A673 (cell line): ENCODE results near the gene ACKR1. TPM values are rescaled to one million over a fixed set of nuclear protein-coding genes. Genes with fewer than 3 reads are reported as not detected.

ENCODE experiments used
- BruUV-seq: library from RNA; stranded (reverse); fragments of 400-500 nt; replicated peaks from 2 replicates; lab custom pipeline; 2021; lab: Mats Ljungman, UMichigan
- CTCF ChIA-PET: fragments of 300-600 bp; sonication (Branson Sonifier 250); formaldehyde crosslinking; loops from one replicate; lab custom pipeline; 2022; ENCODE audit warnings: antibody characterized with exemption; lab: Charles Lee
- POLR2A ChIA-PET: fragments of 300-600 bp; sonication (Branson Sonifier 250); formaldehyde crosslinking; loops from one replicate; lab custom pipeline; 2022; ENCODE audit warnings: antibody characterized with exemption; ENCODE audit not compliant: low non-redundant PET; lab: Charles Lee
- DNase-seq: peaks from one replicate; pipeline ENCODE4 v3.0.0-alpha.2; 2015; ENCODE audit warnings: low spot score
- H3K27ac ChIP-seq: fragments of 200-600 bp; sonication (generic); 2 replicates; pipeline ENCODE4 v1.5.1; 2016; ENCODE audit warnings: mixed run types, low read depth, mild to moderate bottlenecking, mixed read lengths, antibody characterized with exemption, low read length; ENCODE audit not compliant: poor library complexity, severe bottlenecking
- H3K27me3 ChIP-seq: fragments of 200-600 bp; sonication (generic); replicated peaks from 2 replicates; pipeline ENCODE4 v1.6.1; 2017; ENCODE audit warnings: mixed run types, low read depth, mild to moderate bottlenecking, mixed read lengths, antibody characterized with exemption, low read length; ENCODE audit not compliant: insufficient read depth, poor library complexity
- H3K36me3 ChIP-seq: fragments of 200-600 bp; sonication (generic); 2 replicates; pipeline ENCODE4 v1.6.1; 2016; ENCODE audit warnings: mixed run types, mild to moderate bottlenecking, mixed read lengths, antibody characterized with exemption, low read length; ENCODE audit not compliant: insufficient read depth, poor library complexity, severe bottlenecking
- H3K4me1 ChIP-seq: fragments of 200-600 bp; sonication (generic); 2 replicates; pipeline ENCODE4 v1.6.1; 2017; ENCODE audit warnings: mixed run types, mild to moderate bottlenecking, mixed read lengths, antibody characterized with exemption, low read length; ENCODE audit not compliant: insufficient read depth, poor library complexity, severe bottlenecking
- H3K4me3 ChIP-seq: fragments of 200-600 bp; sonication (generic); 2 replicates; pipeline ENCODE4 v1.5.1; 2016; ENCODE audit warnings: low read depth, mixed run types, mild to moderate bottlenecking, mixed read lengths, low read length; ENCODE audit not compliant: poor library complexity, severe bottlenecking
- H3K9me3 ChIP-seq: fragments of 200-600 bp; sonication (generic); 2 replicates; pipeline ENCODE4 v1.6.1; 2016; ENCODE audit warnings: mixed run types, low read depth, mild to moderate bottlenecking, mixed read lengths, antibody characterized with exemption, low read length; ENCODE audit not compliant: poor library complexity, severe bottlenecking
- EZH2 ChIP-seq: fragments of 200-600 bp; sonication (generic); IDR thresholded peaks from 2 replicates; pipeline ENCODE4 v1.6.1; 2017; ENCODE audit warnings: borderline replicate concordance, low read depth, mild to moderate bottlenecking, mixed read lengths, antibody characterized with exemption, low read length; ENCODE audit not compliant: poor library complexity, severe bottlenecking
- intact Hi-C: fragments of 100-400 bp; cut with micrococcal nuclease; formaldehyde crosslinking; loops from one replicate; pipeline ENCODE4 v1.10.0; 2022; ENCODE audit not compliant: unreplicated experiment
- total RNA-seq: library from RNA; stranded (reverse); gene quantifications from 2 replicates; pipeline ENCODE4 v1.2.3, GENCODE V29; 2021
- TF ChIP-seq, protein P1 (sequence below): fragments of 300-800, 200-600 bp; sonication (generic); conservative IDR thresholded peaks from 2 replicates; pipeline ENCODE4 v1.5.1; 2017; ENCODE audit warnings: low read depth, mild to moderate bottlenecking, antibody characterized with exemption, low read length, moderate library complexity, mixed read lengths

ACKR1 gene
- total RNA-seq, 1 experiment from 2014 or later = not detected

DNA sequence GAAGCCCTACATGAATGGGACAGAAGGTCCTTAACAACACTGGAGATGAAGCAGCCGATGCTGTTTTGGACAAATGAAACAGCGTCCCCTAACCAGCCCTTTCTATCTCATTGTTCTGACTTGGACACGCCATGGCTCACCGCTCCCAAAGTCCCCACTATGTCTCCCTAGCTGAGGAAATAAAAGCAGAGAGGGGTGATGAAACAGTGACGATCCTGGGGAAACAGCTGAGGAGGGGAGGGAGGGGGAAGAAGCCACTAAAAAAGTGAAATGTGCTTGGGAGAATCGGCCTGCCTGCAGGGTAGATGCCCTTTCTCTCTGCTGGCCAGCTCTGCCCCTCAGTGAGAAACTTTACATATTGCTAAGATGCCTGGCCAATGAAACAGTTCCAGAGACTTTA lies 1.1 kb upstream of the ACKR1 start:
- intact Hi-C loops = no loop called here
- no peaks in the 10 kb centered on the region for H3K9me3 ChIP-seq
- no peak for DNase-seq
- H3K36me3 ChIP-seq = no peaks in the 10 kb centered on the region
- CTCF ChIA-PET = interaction anchor here (0.5 to 0.6 kb wide), 2 partner anchors 10 to 1088 kb away, joined by 3 to 4 read pairs; no protein-coding TSS in a partner anchor
- no peak overlapping the region for H3K27ac ChIP-seq
- no peaks in the 10 kb centered on the region for H3K4me1 ChIP-seq
- H3K27me3 ChIP-seq = peaks cover 81% of the 10 kb centered on the region
- POLR2A ChIA-PET = no interaction called here
- no peak overlapping the region for H3K4me3 ChIP-seq
- no TSS peak for BruUV-seq
- TF ChIP-seq, protein P1, sequence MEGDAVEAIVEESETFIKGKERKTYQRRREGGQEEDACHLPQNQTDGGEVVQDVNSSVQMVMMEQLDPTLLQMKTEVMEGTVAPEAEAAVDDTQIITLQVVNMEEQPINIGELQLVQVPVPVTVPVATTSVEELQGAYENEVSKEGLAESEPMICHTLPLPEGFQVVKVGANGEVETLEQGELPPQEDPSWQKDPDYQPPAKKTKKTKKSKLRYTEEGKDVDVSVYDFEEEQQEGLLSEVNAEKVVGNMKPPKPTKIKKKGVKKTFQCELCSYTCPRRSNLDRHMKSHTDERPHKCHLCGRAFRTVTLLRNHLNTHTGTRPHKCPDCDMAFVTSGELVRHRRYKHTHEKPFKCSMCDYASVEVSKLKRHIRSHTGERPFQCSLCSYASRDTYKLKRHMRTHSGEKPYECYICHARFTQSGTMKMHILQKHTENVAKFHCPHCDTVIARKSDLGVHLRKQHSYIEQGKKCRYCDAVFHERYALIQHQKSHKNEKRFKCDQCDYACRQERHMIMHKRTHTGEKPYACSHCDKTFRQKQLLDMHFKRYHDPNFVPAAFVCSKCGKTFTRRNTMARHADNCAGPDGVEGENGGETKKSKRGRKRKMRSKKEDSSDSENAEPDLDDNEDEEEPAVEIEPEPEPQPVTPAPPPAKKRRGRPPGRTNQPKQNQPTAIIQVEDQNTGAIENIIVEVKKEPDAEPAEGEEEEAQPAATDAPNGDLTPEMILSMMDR = no peak
- TF ChIP-seq EZH2 = no peak

DNA sequence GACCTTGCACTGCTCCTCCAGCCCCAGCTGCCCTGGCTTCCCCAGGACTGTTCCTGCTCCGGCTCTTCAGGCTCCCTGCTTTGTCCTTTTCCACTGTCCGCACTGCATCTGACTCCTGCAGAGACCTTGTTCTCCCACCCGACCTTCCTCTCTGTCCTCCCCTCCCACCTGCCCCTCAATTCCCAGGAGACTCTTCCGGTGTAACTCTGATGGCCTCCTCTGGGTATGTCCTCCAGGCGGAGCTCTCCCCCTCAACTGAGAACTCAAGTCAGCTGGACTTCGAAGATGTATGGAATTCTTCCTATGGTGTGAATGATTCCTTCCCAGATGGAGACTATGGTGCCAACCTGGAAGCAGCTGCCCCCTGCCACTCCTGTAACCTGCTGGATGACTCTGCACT lies 550 bp downstream of the ACKR1 start:
- H3K4me1 ChIP-seq = no peaks in the 10 kb centered on the region
- BruUV-seq = no TSS peak
- intact Hi-C loops = no loop called here
- no peaks in the 10 kb centered on the region for H3K9me3 ChIP-seq
- no peak overlapping the region for H3K27ac ChIP-seq
- no peaks in the 10 kb centered on the region for H3K36me3 ChIP-seq
- no peak overlapping the region for H3K4me3 ChIP-seq
- ChIA-PET CTCF (no interaction called here), POLR2A (no interaction called here)
- no peak for DNase-seq
- TF ChIP-seq, protein P1 = no peak
- TF ChIP-seq EZH2 = no peak
- H3K27me3 ChIP-seq = peaks cover 85% of the 10 kb centered on the region

DNA sequence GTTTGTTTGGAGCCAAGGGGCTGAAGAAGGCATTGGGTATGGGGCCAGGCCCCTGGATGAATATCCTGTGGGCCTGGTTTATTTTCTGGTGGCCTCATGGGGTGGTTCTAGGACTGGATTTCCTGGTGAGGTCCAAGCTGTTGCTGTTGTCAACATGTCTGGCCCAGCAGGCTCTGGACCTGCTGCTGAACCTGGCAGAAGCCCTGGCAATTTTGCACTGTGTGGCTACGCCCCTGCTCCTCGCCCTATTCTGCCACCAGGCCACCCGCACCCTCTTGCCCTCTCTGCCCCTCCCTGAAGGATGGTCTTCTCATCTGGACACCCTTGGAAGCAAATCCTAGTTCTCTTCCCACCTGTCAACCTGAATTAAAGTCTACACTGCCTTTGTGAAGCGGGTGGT lies 1.4 kb downstream of the ACKR1 start:
- H3K27ac ChIP-seq = no peak overlapping the region
- TF ChIP-seq, protein P1 = no peak
- TF ChIP-seq EZH2 = no peak
- intact Hi-C loops = no loop called here
- no peak overlapping the region for H3K4me3 ChIP-seq
- no peaks in the 10 kb centered on the region for H3K36me3 ChIP-seq
- ChIA-PET POLR2A (no interaction called here), CTCF (no interaction called here)
- peaks cover 88% of the 10 kb centered on the region for H3K27me3 ChIP-seq
- H3K9me3 ChIP-seq = no peaks in the 10 kb centered on the region
- DNase-seq = no peak
- no peaks in the 10 kb centered on the region for H3K4me1 ChIP-seq
- no TSS peak for BruUV-seq
